Measurements from ENCODE around the gene SEMA4D.
A peak's percentile ranks its signal among the peaks of the same experiment; 100 is the strongest.

The SEMA4D gene

DNA sequence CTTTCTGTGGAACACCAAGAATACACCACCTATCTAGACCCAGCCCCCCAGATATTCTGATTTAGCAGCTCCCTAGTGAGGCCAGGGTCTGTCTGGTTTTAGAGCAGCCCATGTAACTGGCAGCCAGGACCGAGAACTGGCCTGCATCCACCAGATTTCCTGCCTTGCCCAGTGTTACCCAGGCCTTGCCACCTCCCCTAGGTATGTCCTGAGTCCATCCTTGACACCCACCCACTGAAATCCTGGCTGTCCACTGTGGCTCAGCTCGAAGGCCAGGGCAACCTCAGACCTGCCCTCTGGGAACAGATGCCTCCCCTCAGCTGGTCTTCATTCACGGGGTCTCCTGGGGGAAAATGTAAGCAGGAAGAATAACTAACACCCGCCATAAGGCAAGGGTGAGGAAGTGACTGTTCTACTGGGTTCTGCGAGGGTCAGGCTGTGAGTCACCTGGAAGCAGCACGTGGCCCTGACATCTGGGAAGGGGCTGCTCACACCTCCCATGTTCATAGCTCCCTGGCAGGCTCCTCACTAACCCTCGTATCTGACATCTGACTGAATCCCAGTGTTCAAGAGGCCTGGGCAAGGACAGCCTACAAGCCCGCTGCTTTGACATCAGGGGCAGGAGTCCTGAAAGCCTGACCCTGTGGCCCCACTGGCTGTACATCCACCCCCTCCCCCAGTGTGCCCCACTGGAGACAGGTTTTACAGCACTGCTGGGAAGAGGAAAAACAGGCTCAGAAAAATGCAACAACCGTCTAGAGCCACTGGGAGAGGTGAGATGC lies 72.7 kb downstream of the SEMA4D start:
- DNase-seq, result no peak

DNA sequence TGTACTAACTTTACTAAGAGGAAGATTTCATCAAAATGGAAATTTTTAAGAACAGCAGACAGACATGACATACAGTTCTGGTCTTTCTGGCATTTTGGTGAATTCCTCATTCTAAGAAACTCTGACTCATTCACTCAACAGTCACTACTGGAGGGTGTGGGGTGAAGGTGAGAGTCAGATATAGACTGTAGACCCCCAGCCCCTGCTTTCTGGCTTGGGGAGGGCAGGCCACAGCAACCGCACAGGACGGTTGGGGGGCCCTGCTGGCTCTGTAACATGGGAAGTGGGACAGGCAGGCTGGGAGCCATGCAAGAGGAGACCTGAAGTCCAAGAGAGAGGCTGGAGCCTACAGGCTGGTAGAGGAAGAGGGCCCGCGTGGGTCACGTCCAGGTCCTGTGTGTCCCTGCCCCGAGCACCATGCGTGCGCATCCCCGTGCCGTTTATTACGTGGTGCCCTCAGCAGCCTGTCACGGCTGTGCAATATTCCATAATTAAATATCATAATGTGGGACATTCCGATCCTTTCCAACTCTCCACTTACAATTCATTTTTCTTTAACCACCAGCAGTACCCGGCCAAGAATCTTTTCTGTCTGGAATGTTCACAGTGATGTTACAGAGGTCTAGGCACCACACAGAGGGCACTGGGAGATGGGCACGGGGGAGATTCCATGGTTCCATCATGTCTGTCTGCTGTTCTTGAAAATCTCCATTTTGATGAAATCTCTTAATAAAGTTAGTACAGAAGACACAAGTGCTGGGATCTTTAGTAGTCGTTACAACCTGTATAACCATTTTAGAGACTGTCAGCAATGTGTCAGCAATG lies 75.5 kb downstream of the SEMA4D start:
- DNase-seq, result peak; percentile 56

DNA sequence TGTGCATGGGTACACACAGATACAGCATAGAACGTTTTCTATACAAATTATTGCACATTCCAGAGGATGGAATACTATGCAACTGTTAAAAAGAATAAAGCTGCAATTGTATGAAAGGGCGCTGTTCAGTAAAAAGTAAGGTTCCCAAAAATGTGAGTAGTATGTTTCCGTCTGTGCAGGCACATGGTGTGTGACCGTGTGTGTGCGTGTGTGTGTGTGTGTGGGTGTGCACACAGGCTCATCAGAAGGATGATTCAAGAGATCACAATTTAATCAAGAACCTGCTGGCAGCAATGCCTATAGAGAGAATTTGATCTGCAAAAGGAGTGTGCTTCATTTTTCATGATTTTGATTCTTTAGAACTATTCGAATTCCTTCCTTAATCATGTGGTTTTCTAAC lies 76.3 kb downstream of the SEMA4D start:
- peak; percentile 64 for DNase-seq

DNA sequence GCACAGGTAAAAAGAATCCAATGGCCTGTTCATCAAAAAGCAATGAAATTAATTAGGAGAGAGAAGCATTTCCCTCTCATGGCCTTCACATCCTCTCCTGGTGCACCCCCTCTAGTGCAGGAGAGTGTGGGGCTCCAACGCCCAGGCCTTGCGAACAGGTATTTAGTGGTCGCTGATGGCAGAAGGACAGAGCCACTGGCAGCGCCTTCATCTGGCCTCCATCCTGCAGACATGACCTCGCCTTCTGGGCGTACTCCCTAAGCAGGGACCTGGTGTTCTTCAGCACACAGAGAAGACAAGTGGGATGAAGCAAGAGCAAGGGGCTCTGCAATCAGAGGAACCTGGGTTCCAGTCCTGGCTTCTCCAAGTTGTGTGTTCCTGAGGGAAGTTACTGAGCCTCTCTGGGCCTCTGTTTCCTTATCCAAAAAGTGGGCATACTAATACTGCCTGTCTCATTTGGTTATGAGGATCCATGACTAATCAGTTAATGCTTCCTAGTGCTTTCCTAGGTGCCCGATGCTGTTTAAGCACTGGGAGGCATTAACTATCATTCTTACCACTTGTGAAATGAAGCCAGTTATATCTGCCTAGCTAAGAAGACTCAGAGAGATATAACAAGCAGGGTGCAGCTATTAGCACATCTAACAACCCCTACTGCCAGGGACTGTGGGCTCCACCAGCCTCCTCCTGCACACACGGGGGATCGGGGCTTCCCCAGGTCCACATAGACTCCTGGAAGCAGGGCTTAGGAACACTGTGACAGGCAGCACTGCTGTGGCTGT lies 77.3 kb downstream of the SEMA4D start:
- DNase-seq, result no peak

GRCh38 chr9:89419978-89420394 lies 77.9 kb downstream of the SEMA4D start:
- peak; percentile 36 for DNase-seq

- DNase-seq, result peak; percentile 63
Measured at GRCh38 chr9:89418882-89419640, 78.9 kb downstream of the SEMA4D start.

DNA sequence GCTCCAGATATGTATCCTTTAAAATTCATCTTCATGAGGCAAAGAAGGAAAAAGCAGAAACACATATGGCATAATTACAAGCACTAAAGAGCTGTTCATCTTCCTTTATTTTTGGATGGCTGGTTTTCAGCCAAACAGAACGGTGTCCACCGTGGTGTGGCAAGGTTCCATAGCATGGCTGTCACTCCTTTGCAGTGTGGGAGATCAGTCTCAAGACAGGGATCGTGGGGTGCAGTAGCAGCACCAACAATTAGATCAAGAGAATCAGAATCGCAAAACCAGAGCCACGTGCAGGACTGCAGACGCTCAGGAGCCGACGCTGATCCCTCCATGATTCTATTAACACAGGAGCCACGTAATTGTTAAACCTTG lies 79.5 kb downstream of the SEMA4D start:
- DNase-seq, result no peak

GRCh38 chr9:89417832-89418473 lies 80.0 kb downstream of the SEMA4D start:
- no peak for DNase-seq

DNA sequence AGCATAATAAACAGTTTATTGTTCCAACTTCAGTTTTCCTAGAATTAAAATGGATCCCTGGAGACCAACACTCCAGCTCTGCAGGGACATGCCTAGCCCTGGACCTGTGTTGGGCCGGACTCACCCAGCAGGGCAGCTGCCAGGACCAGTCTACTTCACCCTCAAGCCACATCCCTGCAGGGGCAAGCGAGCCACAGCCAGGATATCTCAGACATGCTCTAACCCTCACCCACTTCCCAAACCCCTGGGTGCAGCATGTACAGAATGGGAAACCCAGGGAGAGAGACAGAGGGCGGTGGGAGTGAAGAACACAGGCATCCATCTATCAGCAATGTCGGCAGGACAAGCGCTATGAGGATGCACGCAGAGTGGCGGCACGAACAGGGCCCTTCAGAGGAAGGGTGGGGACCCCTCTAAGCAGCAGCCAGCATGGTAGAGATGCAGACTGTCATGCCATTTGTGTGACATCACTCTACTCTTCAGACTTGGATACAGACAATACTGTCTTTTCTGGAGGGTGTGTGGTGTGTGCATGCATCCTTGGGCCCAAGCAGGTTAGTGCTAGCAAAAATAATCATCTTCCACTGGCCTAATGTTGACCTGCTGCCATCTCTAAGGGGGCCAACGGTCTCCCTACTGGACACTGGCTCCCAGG lies 83.1 kb downstream of the SEMA4D start:
- no peak for DNase-seq

GRCh38 chr9:89413963-89414638 lies 83.8 kb downstream of the SEMA4D start:
- no peak for DNase-seq

- no peak for DNase-seq
Measured at GRCh38 chr9:89412951-89413350, 85.0 kb downstream of the SEMA4D start.

DNA sequence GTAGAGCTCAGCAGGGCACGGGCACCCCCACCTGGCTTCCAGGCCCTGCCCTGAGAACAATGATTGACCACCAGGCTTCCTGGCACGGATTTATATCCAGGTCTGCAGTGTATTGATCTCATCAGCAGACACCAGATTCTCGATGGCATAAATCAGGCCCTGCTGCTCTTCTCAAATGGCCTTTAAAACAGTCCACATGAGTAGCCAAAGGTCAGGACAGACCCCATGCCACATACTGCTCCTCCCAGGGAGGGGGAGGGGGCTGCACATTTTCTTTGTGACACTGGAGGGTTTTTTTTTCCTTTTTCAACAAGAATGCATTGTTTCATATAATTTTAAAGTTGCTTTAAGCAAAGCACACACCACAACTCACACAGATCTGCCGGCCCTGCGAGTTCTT lies 85.4 kb downstream of the SEMA4D start:
- no peak for DNase-seq

DNA sequence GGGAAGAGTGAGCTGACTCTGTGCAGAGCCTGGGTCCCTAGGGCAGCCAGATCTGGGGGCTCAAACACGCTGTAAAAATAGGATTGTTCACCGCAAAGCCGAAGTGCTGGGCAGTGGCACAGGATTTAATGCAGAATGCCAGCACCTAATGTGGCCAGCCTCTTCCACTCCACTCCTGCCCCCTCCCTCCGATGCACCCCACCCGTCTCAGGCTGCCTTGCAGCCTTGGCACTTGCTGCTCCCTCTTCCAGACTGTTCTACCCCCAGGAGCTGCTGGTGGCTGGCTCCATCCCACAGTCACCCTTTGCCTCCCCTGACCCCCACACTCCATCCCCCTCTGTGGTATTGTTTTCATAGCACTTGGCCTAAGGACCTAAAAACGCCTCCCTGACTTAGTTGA lies 86.2 kb downstream of the SEMA4D start:
- no peak for DNase-seq

DNA sequence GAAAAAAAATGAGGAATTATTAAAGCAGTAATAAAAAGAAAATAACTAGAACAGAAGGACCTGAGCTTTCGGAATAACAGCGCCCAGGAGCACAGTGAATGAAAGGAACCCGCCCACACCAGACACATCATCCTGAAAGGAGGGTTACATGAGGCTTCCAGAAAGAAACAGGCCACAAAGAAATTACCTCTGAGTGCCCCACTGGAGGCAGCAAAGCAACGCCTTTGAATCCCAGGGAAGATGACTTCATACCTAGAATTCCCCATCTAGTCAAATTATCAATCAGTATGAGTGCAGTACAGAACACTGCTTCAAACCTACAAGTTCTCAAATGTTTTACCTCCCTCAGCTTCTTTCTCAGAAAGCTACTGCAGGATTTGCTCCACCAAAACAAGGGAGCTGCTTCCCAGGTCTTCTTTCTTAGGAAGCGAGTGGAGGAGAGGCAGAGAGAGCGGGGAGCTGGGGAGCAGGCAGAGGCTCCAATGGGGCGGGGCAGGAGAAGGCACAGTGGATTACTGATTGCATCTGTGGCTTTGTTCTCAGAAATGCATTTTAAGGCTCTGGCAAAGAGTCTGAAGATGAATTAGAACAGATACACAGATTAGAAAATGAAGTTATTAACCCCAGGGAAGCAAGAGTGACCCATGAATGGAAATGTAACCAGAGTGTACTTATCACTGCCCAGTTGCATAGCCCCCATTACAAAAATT lies 87.1 kb downstream of the SEMA4D start:
- peak; percentile 36 for DNase-seq

GRCh38 chr9:89410022-89410421 lies 87.9 kb downstream of the SEMA4D start:
- DNase-seq, result no peak

DNA sequence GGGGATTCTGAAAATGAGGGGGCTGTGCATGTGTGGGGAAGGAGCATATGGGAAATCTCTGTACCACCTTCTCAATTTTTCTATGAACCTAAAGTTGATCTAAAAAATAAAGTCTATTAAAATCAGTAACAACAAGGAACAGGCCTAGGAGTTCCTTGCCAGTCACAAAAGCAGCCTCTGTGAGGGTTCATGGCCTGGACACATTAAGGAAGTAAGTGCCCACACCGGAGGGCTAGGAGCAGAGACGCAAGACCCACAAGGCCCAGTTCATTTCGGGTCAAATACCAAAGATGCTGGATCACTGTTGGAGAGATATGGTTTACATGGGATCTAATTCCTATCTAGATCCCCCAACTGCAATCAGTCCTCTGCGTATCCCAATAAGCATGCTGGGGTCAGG lies 88.4 kb downstream of the SEMA4D start:
- no peak for DNase-seq

GRCh38 chr9:89408628-89409101 lies 89.2 kb downstream of the SEMA4D start:
- peak; percentile 48 for DNase-seq

GRCh38 chr9:89407070-89407469 lies 90.8 kb downstream of the SEMA4D start:
- DNase-seq, result no peak

DNA sequence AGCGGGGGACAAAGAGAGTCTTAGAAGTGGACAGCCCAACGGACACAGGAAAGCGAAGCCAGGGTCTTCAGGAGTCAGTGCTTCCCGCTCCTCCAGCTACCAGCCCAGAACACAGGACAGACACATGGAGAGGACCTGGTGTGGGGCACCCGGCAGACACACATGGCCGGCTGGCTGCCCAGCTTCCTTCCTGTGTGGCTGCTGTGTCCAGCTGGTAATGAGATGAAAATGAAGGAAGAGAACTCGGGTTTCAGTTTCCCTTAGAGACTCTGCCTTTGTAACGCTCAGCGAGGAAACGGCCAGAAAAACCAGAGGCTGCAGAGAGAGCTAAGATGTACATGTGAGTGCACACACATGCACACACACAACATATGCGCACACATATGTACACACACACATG lies 92.1 kb downstream of the SEMA4D start:
- no peak for DNase-seq

DNA sequence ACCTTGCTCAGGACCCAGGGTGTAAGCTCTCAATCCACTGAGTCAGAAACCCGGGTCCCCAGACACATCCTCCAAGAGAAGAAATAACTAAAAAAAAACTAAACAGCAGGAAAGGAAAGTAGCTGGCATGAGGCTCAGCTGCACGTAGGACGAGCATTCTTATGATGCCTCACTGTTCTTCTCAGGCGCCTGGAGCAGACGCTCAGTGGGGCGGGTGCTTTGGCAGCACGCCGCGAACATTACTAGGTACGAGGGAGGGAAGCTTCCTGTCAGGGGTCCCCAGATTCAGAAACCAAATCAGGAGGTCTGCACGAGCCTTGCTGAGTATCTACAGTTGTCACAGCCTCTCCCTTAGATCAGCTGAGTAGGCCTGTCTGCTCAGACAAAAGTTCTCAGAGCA lies 93.8 kb downstream of the SEMA4D start:
- DNase-seq, result no peak
